Measurements from ENCODE around the gene FOXB2. TPM values are rescaled to one million over a fixed set of nuclear protein-coding genes. Genes with fewer than 3 reads are reported as not detected.

FOXB2 gene
- total and polyA plus RNA-seq, 2 of the 8 experiments (the other 6 are each of a cell fraction or from before 2014, with no cell fraction given) = 0.15 to 0.22 TPM

DNA sequence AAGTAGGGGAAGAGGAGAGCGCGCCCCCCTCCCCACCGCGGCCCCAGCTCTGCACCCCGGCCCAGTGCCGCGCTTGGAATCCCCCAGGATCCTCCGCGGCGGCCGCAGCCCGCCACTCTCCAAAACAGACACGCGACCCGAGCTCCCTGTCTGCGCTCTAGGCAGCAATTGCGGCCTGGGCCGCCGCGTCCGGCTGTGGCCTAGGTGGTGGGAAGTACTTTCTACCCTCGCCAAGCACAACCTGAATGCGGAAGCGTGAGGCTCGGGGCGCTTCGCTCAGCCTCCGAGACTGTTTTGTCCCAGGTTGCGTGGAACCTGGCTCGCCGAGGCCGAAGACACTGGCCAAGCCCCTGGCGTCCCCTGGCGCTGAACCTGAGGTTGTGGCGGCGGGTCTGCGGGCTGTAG, 3.3 kb upstream of the FOXB2 start:
- Histone ChIP-seq H2AFZ (ENCODE audit: low read length) (peak overlapping the region; percentile 89; the same call in 1 of the 2 replicates), H3K4me1 (replicated peaks in 1 of 4; ENCODE audit: control insufficient read depth in 3 of 4, insufficient read depth in 4 of 4, low read length in 3 of 4) (peaks cover 15 to 51% (median 38%) of the 10 kb centered on the region in 4 experiments), H3K4ac (replicated peaks; ENCODE audit: insufficient read length, low read depth, low read length) (no peak overlapping the region), H3K14ac (ENCODE audit: insufficient read length) (no peak overlapping the region), H2BK15ac (ENCODE audit: low read length) (peak overlapping the region; percentile 46; the same call in 1 of the 2 replicates), H2BK120ac (replicated peaks; ENCODE audit: low read depth, low read length) (no peak overlapping the region), H4K91ac (replicated peaks; ENCODE audit: insufficient read length, low read length) (no peak overlapping the region), H3K79me1 (ENCODE audit: low read depth, low read length) (no peaks in the 10 kb centered on the region), H3K4me3 (ENCODE audit: extremely low read depth in 1 of 4, insufficient read depth in 2 of 4, low read depth in 3 of 4, low read length in 4 of 4) (peak overlapping the region; percentile 36 to 65 (median 44)), H4K5ac (ENCODE audit: insufficient read length, low read depth, low read length) (no peak overlapping the region), H2BK12ac (ENCODE audit: low read depth, low read length) (peak overlapping the region; percentile 96; the same call in 1 of the 2 replicates), H3K27ac (ENCODE audit: low read depth, low read length) (no peak overlapping the region), H2BK20ac (ENCODE audit: low read length) (peak overlapping the region; percentile 86; the same call in 1 of the 2 replicates), H3K18ac (ENCODE audit: extremely low read depth, low read length) (peak overlapping the region; percentile 90), H3K4me2 (ENCODE audit: insufficient read depth in 1 of 2, low read depth in 2 of 2, low read length in 2 of 2) (peak overlapping the region; percentile 90 to 94), H3K56ac (replicated peaks; ENCODE audit: insufficient read length, low read depth, low read length) (no peak overlapping the region), H3K27me3 (replicated peaks in 1 of 4; ENCODE audit: control insufficient read depth in 3 of 4, extremely low read depth in 1 of 4, insufficient read depth in 3 of 4, low read length in 3 of 4) (peaks cover 79 to 99% (median 94%) of the 10 kb centered on the region in 4 experiments), H3K36me3 (ENCODE audit: control insufficient read depth in 2 of 4, insufficient read depth in 4 of 4, low read length in 3 of 4) (peaks cover 0 to 9% (median 0%) of the 10 kb centered on the region in 4 experiments; a peak in 1 of 8 replicates), H4K20me1 (replicated peaks in 1 of 2; ENCODE audit: control insufficient read depth in 1 of 2, insufficient read depth in 2 of 2, low read length in 2 of 2) (peaks cover 2 to 3% of the 10 kb centered on the region in 2 experiments), H3K23ac (ENCODE audit: insufficient read length) (no peak overlapping the region), H2BK5ac (ENCODE audit: low read depth, low read length) (peak overlapping the region; percentile 52; the same call in 1 of the 2 replicates), H3K9me3 (ENCODE audit: insufficient read depth in 2 of 2, low read depth in 1 of 2, low read length in 1 of 2) (no peaks in the 10 kb centered on the region; a peak in 1 of 4 replicates), H3K79me2 (ENCODE audit: control insufficient read depth in 1 of 2, insufficient read depth in 2 of 2, low read length in 2 of 2) (no peaks in the 10 kb centered on the region), H3K9ac (replicated peaks in 1 of 4; ENCODE audit: extremely low read depth in 1 of 4, low read depth in 3 of 4, low read length in 3 of 4) (no peak overlapping the region), H4K8ac (ENCODE audit: extremely low read depth, insufficient read depth, low read length) (peak overlapping the region; percentile 22), H3K23me2 (ENCODE audit: low read depth, low read length) (peaks cover 43% of the 10 kb centered on the region), H2AK5ac (ENCODE audit: low read depth, low read length) (no peak overlapping the region)
- DNase-seq (ENCODE audit: low read depth in 1 of 2, low spot score in 2 of 2) (peak in 1 of 2 experiments; percentile 74), FAIRE-seq (no peak)
- POLR2A ChIA-PET (ENCODE audit: partially characterized antibody) = interaction anchor here (0.8 to 2.5 kb wide), 5 partner anchors 9 to 1281 kb away, joined by 3 to 8 read pairs (median 5); partner anchors contain the start of genes PRUNE2 and PSAT1
- CTCF ChIA-PET (ENCODE audit: partially characterized antibody) = interaction anchor here (0.8 to 3.9 kb wide), 16 partner anchors 9 to 440 kb away, joined by 3 to 34 read pairs (median 4); no protein-coding TSS in a partner anchor
- 2% methylated on average over 36 of the region's 37 CpGs; no CpG with 5 or more reads in 1 of the 2 experiments for WGBS, 2 experiments (ENCODE audit: extremely low coverage in 1 of 2, insufficient coverage in 1 of 2, insufficient read length in 1 of 2, insufficient replicate concordance in 2 of 2, low coverage in 1 of 2, low lambda C conversion rate in 2 of 2, missing lambda C conversion rate in 1 of 2)
- TF ChIP-seq BCL11A (IDR thresholded peaks at IDR 0.05; ENCODE audit: low read depth in 2 of 2, low read length in 2 of 2) (no peak), CTBP2 (IDR thresholded peaks at IDR 0.05; ENCODE audit: borderline replicate concordance, insufficient read depth, insufficient read length, low read length) (peak; percentile 49), SUZ12 (IDR thresholded peaks at IDR 0.05; ENCODE audit: low read length) (peak; percentile 30; the same call in 1 of the 2 replicates), CBX8 (IDR thresholded peaks at IDR 0.05; ENCODE audit: borderline replicate concordance, low read depth, low read length) (peak; percentile 5; the same call in 1 of the 2 replicates), NANOG (IDR thresholded peaks at IDR 0.05; ENCODE audit: insufficient read depth, low read depth, low read length, poor library complexity, severe bottlenecking) (no peak), BACH1 (IDR thresholded peaks at IDR 0.05; ENCODE audit: low read length) (peak; percentile 13; the same call in 1 of the 2 replicates), JUN (IDR thresholded peaks at IDR 0.05; ENCODE audit: low read depth, low read length) (no peak), TBP (IDR thresholded peaks at IDR 0.05; ENCODE audit: low read depth, low read length) (no peak), JUND (IDR thresholded peaks at IDR 0.05; ENCODE audit: low read length) (no peak), KDM4A (IDR thresholded peaks at IDR 0.05; ENCODE audit: low read depth, low read length, severe bottlenecking) (peak; percentile 43), MAX (IDR thresholded peaks at IDR 0.05) (peak; percentile 74), RNF2 (IDR thresholded peaks at IDR 0.05; ENCODE audit: borderline replicate concordance, low read depth, low read length, missing control alignments, poor library complexity, severe bottlenecking) (peak; percentile 0)

Data from H1 (cell line).